GM23338 (cell line): ENCODE measurements around the gene HJURP. TPM values are rescaled to one million over a fixed set of nuclear protein-coding genes. Genes with fewer than 3 reads are reported as not detected.

Experiments
- ATAC-seq: fragments of 200-7000 bp; cut with Tn5 transposase; 3 replicates; pipeline ENCODE4 v1.9.1; 2020
- DNase-seq: peaks from one replicate; pipeline ENCODE4 v3.0.0-alpha.2; 2015; ENCODE audit warnings: low spot score
- H2AFZ ChIP-seq: fragments of 200-600 bp; sonication (generic); 2 replicates; pipeline ENCODE4 v1.8.0; 2016; ENCODE audit warnings: antibody characterized with exemption, mild to moderate bottlenecking, moderate library complexity
- H3F3A ChIP-seq: fragments of 200-600 bp; sonication (generic); replicated peaks from 2 replicates; pipeline ENCODE4 v1.8.0; 2017; ENCODE audit warnings: antibody characterized with exemption, mixed run types, low read depth
- H3K27ac ChIP-seq: fragments of 200-600 bp; sonication (generic); 2 replicates; pipeline ENCODE4 v1.6.1; 2016; ENCODE audit warnings: low read depth
- H3K27me3 ChIP-seq: fragments of 200-600 bp; sonication (generic); 2 replicates; pipeline ENCODE4 v1.8.0; 2016; ENCODE audit warnings: mild to moderate bottlenecking, mixed run types, moderate library complexity; ENCODE audit not compliant: insufficient read depth
- H3K36me3 ChIP-seq: fragments of 200-600 bp; sonication (generic); 2 replicates; pipeline ENCODE4 v1.8.0; 2016; ENCODE audit warnings: mild to moderate bottlenecking; ENCODE audit not compliant: insufficient read depth
- H3K4me1 ChIP-seq: fragments of 200-600 bp; sonication (generic); 2 replicates; pipeline ENCODE4 v1.8.0; 2016; ENCODE audit warnings: mild to moderate bottlenecking, moderate library complexity; ENCODE audit not compliant: insufficient read depth
- H3K4me2 ChIP-seq: fragments of 200-600 bp; sonication (generic); 2 replicates; pipeline ENCODE4 v1.7.1; 2017; ENCODE audit warnings: mixed run types
- H3K4me3 ChIP-seq: fragments of 200-600 bp; sonication (generic); 2 replicates; pipeline ENCODE4 v1.6.1; 2016; ENCODE audit warnings: mixed run types
- H3K79me2 ChIP-seq: fragments of 200-600 bp; sonication (generic); replicated peaks from 2 replicates; pipeline ENCODE4 v1.8.0; 2017; ENCODE audit warnings: mild to moderate bottlenecking; ENCODE audit not compliant: insufficient read depth
- H3K9me2 ChIP-seq: fragments of 200-600 bp; sonication (generic); 2 replicates; pipeline ENCODE4 v1.8.0; 2017; ENCODE audit not compliant: insufficient read depth
- H4K20me1 ChIP-seq: fragments of 200-600 bp; sonication (generic); replicated peaks from 2 replicates; pipeline ENCODE4 v1.8.0; 2017; ENCODE audit warnings: mild to moderate bottlenecking; ENCODE audit not compliant: insufficient read depth
- H3K27ac Mint-ChIP-seq: 2 replicates; pipeline ENCODE4 v1.8.0; 2020; ENCODE audit warnings: inconsistent platforms, mild to moderate bottlenecking, moderate library complexity, mixed read lengths
- H3K27me3 Mint-ChIP-seq: 3 replicates; pipeline ENCODE4 v1.8.0; 2022; ENCODE audit warnings: low read depth, mild to moderate bottlenecking, moderate library complexity, mixed read lengths, inconsistent platforms; ENCODE audit not compliant: insufficient read depth, poor library complexity
- H3K36me3 Mint-ChIP-seq: 3 replicates; pipeline ENCODE4 v1.8.0; 2021; ENCODE audit warnings: low read depth, mild to moderate bottlenecking, inconsistent platforms, moderate library complexity, mixed read lengths
- H3K4me1 Mint-ChIP-seq: 3 replicates; pipeline ENCODE4 v1.8.0; 2020; ENCODE audit warnings: mild to moderate bottlenecking, inconsistent platforms, mixed read lengths
- H3K4me3 Mint-ChIP-seq: 3 replicates; pipeline ENCODE4 v1.8.0; 2021; ENCODE audit warnings: moderate library complexity, mild to moderate bottlenecking, inconsistent platforms, mixed read lengths
- H3K9me3 Mint-ChIP-seq: 3 replicates; pipeline ENCODE4 v1.8.0; 2020; ENCODE audit warnings: moderate library complexity, mild to moderate bottlenecking, inconsistent platforms, mixed read lengths
- CREB1 ChIP-seq: fragments of 250-450 bp; sonication (Bioruptor Pico); IDR thresholded peaks from 2 replicates; pipeline ENCODE4 v1.5.0; 2020; ENCODE audit warnings: low read depth, mild to moderate bottlenecking, moderate library complexity
- EZH2phosphoT487 ChIP-seq: fragments of 200-600 bp; sonication (generic); IDR thresholded peaks from one replicate; pipeline ENCODE4 v1.8.1; 2018; ENCODE audit warnings: antibody characterized with exemption; ENCODE audit not compliant: unreplicated experiment
- JUNB ChIP-seq: IDR thresholded peaks from one replicate; pipeline ENCODE4 v1.6.1; 2016; ENCODE audit warnings: antibody characterized with exemption; ENCODE audit not compliant: unreplicated experiment
- NANOG ChIP-seq: IDR thresholded peaks from 2 replicates; pipeline ENCODE4 v1.6.1; 2016; ENCODE audit warnings: antibody characterized with exemption, borderline replicate concordance
- POLR2AphosphoS5 ChIP-seq: IDR thresholded peaks from 2 replicates; pipeline ENCODE4 v1.6.1; 2016; ENCODE audit warnings: antibody characterized with exemption, low read depth
- ZNF114 ChIP-seq: fragments of 250-450 bp; sonication (Bioruptor Pico); IDR thresholded peaks from 2 replicates; pipeline ENCODE4 v1.5.0; 2020; ENCODE audit warnings: mild to moderate bottlenecking, moderate library complexity
- ZNF331 ChIP-seq: fragments of 250-450 bp; sonication (Bioruptor Pico); IDR thresholded peaks from 2 replicates; pipeline ENCODE4 v1.5.0; 2020; ENCODE audit warnings: low read depth, mild to moderate bottlenecking, moderate library complexity
- polyA plus RNA-seq: library from polyadenylated mRNA; unstranded; fragments of >200 nt; fragmentation: Nextera tagmentation; extraction: Ambion mirVana; gene quantifications from 2 replicates; pipeline ENCODE4 v1.2.1, GENCODE V29; 2016
- total RNA-seq: library from RNA; depleted of rRNA; stranded (reverse); fragments of >200 nt; shearing (Covaris generic); gene quantifications from 2 replicates; pipeline ENCODE4 v1.2.3, GENCODE V29; 2014
- TF ChIP-seq, protein P1 (sequence below), 2 experiments: fragments of 200-600 bp in 1 of 2; sonication (generic) in 1 of 2; conservative IDR thresholded peaks; 2 replicates each; pipeline versions ENCODE4 v1.5.1 to v1.6.1; 2016 to 2017; ENCODE audit warnings: antibody characterized with exemption in 2 of 2, low read depth in 2 of 2, mild to moderate bottlenecking in 2 of 2, moderate library complexity in 1 of 2
- TF ChIP-seq, protein P2 (sequence below): IDR thresholded peaks from 2 replicates; pipeline ENCODE4 v1.6.1; 2016; ENCODE audit warnings: antibody characterized with exemption
- TF ChIP-seq, protein P3 (sequence below): fragments of 250-450 bp; sonication (Bioruptor Pico); IDR thresholded peaks from 2 replicates; pipeline ENCODE4 v1.5.0; 2020; ENCODE audit warnings: mild to moderate bottlenecking, moderate library complexity

HJURP gene
- total and polyA plus RNA-seq, 2 experiments from 2014 or later, result 42.9 to 49.2 TPM

DNA sequence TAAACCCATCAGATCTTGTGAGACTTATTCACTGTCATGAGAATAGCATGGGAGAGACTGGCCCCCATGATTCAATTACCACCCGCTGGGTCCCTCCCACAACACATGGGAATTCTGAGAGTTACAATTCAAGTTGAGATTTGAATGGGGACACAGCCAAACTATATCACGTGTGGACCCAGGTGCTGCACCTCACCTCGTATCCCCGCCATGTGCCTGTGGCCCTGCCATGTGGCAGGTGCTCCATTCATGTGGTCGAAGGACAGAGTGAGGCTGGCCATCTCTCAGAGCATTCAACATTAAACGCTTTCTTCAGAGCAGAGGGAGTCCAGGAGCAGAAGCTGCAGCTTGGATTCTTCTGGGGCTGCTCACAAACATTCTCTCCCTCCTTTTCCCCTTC lies 44.0 kb downstream of the HJURP start:
- Mint-ChIP-seq H3K27ac (no peak overlapping the region), H3K4me3 (no peak overlapping the region), H3K9me3 (peaks cover 5% of the 10 kb centered on the region; the same call in 2 of the 3 replicates), H3K36me3 (no peaks in the 10 kb centered on the region), H3K27me3 (peaks cover 2% of the 10 kb centered on the region), H3K4me1 (no peaks in the 10 kb centered on the region)
- TF ChIP-seq, protein P1, sequence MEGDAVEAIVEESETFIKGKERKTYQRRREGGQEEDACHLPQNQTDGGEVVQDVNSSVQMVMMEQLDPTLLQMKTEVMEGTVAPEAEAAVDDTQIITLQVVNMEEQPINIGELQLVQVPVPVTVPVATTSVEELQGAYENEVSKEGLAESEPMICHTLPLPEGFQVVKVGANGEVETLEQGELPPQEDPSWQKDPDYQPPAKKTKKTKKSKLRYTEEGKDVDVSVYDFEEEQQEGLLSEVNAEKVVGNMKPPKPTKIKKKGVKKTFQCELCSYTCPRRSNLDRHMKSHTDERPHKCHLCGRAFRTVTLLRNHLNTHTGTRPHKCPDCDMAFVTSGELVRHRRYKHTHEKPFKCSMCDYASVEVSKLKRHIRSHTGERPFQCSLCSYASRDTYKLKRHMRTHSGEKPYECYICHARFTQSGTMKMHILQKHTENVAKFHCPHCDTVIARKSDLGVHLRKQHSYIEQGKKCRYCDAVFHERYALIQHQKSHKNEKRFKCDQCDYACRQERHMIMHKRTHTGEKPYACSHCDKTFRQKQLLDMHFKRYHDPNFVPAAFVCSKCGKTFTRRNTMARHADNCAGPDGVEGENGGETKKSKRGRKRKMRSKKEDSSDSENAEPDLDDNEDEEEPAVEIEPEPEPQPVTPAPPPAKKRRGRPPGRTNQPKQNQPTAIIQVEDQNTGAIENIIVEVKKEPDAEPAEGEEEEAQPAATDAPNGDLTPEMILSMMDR (conservative IDR thresholded peaks at IDR 0.05; ENCODE audit: low read depth in 2 of 2), result no peak
- TF ChIP-seq EZH2phosphoT487 (no peak), ZNF114 (no peak), ZNF331 (CRISPR knock-in tag) (no peak), NANOG (no peak), CREB1 (CRISPR knock-in tag) (no peak), POLR2AphosphoS5 (no peak), JUNB (no peak)
- TF ChIP-seq, protein P2, sequence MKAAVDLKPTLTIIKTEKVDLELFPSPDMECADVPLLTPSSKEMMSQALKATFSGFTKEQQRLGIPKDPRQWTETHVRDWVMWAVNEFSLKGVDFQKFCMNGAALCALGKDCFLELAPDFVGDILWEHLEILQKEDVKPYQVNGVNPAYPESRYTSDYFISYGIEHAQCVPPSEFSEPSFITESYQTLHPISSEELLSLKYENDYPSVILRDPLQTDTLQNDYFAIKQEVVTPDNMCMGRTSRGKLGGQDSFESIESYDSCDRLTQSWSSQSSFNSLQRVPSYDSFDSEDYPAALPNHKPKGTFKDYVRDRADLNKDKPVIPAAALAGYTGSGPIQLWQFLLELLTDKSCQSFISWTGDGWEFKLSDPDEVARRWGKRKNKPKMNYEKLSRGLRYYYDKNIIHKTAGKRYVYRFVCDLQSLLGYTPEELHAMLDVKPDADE, result no peak
- TF ChIP-seq, protein P3, sequence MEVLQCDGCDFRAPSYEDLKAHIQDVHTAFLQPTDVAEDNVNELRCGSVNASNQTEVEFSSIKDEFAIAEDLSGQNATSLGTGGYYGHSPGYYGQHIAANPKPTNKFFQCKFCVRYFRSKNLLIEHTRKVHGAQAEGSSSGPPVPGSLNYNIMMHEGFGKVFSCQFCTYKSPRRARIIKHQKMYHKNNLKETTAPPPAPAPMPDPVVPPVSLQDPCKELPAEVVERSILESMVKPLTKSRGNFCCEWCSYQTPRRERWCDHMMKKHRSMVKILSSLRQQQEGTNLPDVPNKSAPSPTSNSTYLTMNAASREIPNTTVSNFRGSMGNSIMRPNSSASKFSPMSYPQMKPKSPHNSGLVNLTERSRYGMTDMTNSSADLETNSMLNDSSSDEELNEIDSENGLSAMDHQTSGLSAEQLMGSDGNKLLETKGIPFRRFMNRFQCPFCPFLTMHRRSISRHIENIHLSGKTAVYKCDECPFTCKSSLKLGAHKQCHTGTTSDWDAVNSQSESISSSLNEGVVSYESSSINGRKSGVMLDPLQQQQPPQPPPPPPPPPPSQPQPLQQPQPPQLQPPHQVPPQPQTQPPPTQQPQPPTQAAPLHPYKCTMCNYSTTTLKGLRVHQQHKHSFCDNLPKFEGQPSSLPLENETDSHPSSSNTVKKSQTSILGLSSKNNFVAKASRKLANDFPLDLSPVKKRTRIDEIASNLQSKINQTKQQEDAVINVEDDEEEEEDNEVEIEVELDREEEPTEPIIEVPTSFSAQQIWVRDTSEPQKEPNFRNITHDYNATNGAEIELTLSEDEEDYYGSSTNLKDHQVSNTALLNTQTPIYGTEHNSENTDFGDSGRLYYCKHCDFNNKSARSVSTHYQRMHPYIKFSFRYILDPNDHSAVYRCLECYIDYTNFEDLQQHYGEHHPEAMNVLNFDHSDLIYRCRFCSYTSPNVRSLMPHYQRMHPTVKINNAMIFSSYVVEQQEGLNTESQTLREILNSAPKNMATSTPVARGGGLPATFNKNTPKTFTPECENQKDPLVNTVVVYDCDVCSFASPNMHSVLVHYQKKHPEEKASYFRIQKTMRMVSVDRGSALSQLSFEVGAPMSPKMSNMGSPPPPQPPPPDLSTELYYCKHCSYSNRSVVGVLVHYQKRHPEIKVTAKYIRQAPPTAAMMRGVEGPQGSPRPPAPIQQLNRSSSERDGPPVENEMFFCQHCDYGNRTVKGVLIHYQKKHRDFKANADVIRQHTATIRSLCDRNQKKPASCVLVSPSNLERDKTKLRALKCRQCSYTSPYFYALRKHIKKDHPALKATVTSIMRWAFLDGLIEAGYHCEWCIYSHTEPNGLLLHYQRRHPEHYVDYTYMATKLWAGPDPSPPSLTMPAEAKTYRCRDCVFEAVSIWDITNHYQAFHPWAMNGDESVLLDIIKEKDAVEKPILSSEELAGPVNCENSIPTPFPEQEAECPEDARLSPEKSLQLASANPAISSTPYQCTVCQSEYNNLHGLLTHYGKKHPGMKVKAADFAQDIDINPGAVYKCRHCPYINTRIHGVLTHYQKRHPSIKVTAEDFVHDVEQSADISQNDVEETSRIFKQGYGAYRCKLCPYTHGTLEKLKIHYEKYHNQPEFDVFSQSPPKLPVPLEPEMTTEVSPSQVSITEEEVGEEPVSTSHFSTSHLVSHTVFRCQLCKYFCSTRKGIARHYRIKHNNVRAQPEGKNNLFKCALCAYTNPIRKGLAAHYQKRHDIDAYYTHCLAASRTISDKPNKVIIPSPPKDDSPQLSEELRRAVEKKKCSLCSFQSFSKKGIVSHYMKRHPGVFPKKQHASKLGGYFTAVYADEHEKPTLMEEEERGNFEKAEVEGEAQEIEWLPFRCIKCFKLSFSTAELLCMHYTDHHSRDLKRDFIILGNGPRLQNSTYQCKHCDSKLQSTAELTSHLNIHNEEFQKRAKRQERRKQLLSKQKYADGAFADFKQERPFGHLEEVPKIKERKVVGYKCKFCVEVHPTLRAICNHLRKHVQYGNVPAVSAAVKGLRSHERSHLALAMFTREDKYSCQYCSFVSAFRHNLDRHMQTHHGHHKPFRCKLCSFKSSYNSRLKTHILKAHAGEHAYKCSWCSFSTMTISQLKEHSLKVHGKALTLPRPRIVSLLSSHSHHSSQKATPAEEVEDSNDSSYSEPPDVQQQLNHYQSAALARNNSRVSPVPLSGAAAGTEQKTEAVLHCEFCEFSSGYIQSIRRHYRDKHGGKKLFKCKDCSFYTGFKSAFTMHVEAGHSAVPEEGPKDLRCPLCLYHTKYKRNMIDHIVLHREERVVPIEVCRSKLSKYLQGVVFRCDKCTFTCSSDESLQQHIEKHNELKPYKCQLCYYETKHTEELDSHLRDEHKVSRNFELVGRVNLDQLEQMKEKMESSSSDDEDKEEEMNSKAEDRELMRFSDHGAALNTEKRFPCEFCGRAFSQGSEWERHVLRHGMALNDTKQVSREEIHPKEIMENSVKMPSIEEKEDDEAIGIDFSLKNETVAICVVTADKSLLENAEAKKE (CRISPR knock-in tag), result no peak
- no peak for DNase-seq
- H3F3A ChIP-seq, result no peaks in the 10 kb centered on the region
- no peak overlapping the region for H3K4me3 ChIP-seq
- H3K27me3 ChIP-seq, result no peaks in the 10 kb centered on the region
- no peak overlapping the region for H2AFZ ChIP-seq
- H3K27ac ChIP-seq, result no peak overlapping the region
- no peaks in the 10 kb centered on the region for H4K20me1 ChIP-seq
- ATAC-seq, result no peak
- H3K79me2 ChIP-seq, result no peaks in the 10 kb centered on the region
- no peaks in the 10 kb centered on the region for H3K36me3 ChIP-seq
- H3K4me2 ChIP-seq, result no peak overlapping the region
- peaks cover 6% of the 10 kb centered on the region for H3K9me2 ChIP-seq
- no peaks in the 10 kb centered on the region for H3K4me1 ChIP-seq
